GM12878 (cell line): ENCODE data around the gene FBXO38. TPM values are rescaled to one million over a fixed set of nuclear protein-coding genes. Genes with fewer than 3 reads are reported as not detected.

Source experiments
- ATAC-seq: fragments of 200-7000 bp; cut with Tn5 transposase; 3 replicates; pipeline ENCODE4 v1.9.1; 2020; ENCODE audit warnings: mild to moderate bottlenecking, moderate library complexity
- BruUV-seq: library from RNA; stranded (reverse); fragments of 400-500 nt; replicated peaks from 2 replicates; lab custom pipeline; 2021; lab: Mats Ljungman, UMichigan
- CTCF ChIA-PET: fragments of 300-600 bp; sonication (Branson Sonifier 250); formaldehyde crosslinking; extraction: SDS; loops from one replicate; lab custom pipeline; 2021; ENCODE audit warnings: inconsistent platforms; lab: Yijun Ruan, JAX
- POLR2A ChIA-PET: fragments of 350-600 bp; formaldehyde crosslinking; extraction: SDS; loops from one replicate; lab custom pipeline; 2021; ENCODE audit warnings: inconsistent platforms; lab: Charles Lee
- RAD21 ChIA-PET: fragments of 300-600 bp; sonication (Branson Sonifier 250); formaldehyde crosslinking; loops from one replicate; lab custom pipeline; 2023; ENCODE audit warnings: antibody characterized with exemption; ENCODE audit not compliant: unreplicated experiment; lab: Charles Lee
- SMC1A ChIA-PET: fragments of 300-600 bp; sonication (Branson Sonifier 250); formaldehyde crosslinking; loops from one replicate; lab custom pipeline; 2023; ENCODE audit not compliant: unreplicated experiment, uncharacterized antibody; lab: Charles Lee
- DNase-seq: peaks from one replicate; pipeline ENCODE4 v3.0.0-alpha.2; 2011; ENCODE audit warnings: low read depth, low spot score
- FAIRE-seq: peaks from 3 replicates; lab custom pipeline; 2011; peaks lifted over from hg19 to GRCh38; lab: Jason Lieb, UNC
- H2AFZ ChIP-seq: 2 replicates; pipeline ENCODE4 v1.6.0; 2011; ENCODE audit warnings: low read depth, low read length, control low read depth; ENCODE audit not compliant: control insufficient read depth
- H3K27ac ChIP-seq: 2 replicates; pipeline ENCODE4 v1.5.1; 2011; ENCODE audit warnings: control low read depth; ENCODE audit not compliant: control insufficient read depth, insufficient read depth
- H3K27me3 ChIP-seq, 2 experiments: replicated peaks in 1 of 2; 2 replicates each; pipeline versions ENCODE4 v1.6.0 to v1.6.1; 2011; ENCODE audit warnings: low read length in 1 of 2; ENCODE audit not compliant: control insufficient read depth in 2 of 2, insufficient read depth in 2 of 2
- H3K36me3 ChIP-seq, 2 experiments: 2 replicates each; pipeline ENCODE4 v1.5.1; 2011; ENCODE audit warnings: low read length in 1 of 2; ENCODE audit not compliant: control insufficient read depth in 2 of 2, insufficient read depth in 2 of 2
- H3K4me1 ChIP-seq: 2 replicates; pipeline ENCODE4 v1.6.1; 2011; ENCODE audit warnings: mild to moderate bottlenecking, low read length, moderate library complexity, mixed read lengths; ENCODE audit not compliant: control insufficient read depth, insufficient read depth
- H3K4me2 ChIP-seq: 2 replicates; pipeline ENCODE4 v1.6.0; 2011; ENCODE audit warnings: control low read depth; ENCODE audit not compliant: control insufficient read depth, insufficient read depth
- H3K4me3 ChIP-seq: fragments of 200-600 bp; sonication (generic); 2 replicates; pipeline ENCODE4 v1.5.1; 2016
- H3K79me2 ChIP-seq: 2 replicates; pipeline ENCODE4 v1.6.0; 2011; ENCODE audit warnings: low read length; ENCODE audit not compliant: control insufficient read depth, insufficient read depth
- H3K9ac ChIP-seq: 2 replicates; pipeline ENCODE4 v1.8.0; 2011; ENCODE audit warnings: low read length, control low read depth, mixed read lengths; ENCODE audit not compliant: control insufficient read depth, insufficient read depth
- H3K9me3 ChIP-seq: replicated peaks from 3 replicates; pipeline ENCODE4 v1.5.1; 2011; ENCODE audit warnings: mild to moderate bottlenecking, low read length; ENCODE audit not compliant: control insufficient read depth, insufficient read depth
- H4K20me1 ChIP-seq: 2 replicates; pipeline ENCODE4 v1.6.0; 2011; ENCODE audit not compliant: control insufficient read depth, insufficient read depth
- BCLAF1 ChIP-seq: fragments of 450-650 bp; IDR thresholded peaks from 2 replicates; pipeline ENCODE4 v1.6.1; 2017; ENCODE audit warnings: antibody characterized with exemption, mild to moderate bottlenecking, moderate library complexity
- CTCF ChIP-seq, 3 experiments: IDR thresholded peaks in 2 of 3; conservative IDR thresholded peaks in 1 of 3; 2 replicates each; pipeline ENCODE4 v1.5.1; 2011; ENCODE audit warnings: low read depth in 3 of 3, low read length in 3 of 3, mild to moderate bottlenecking in 3 of 3, control low read depth in 2 of 3, moderate library complexity in 2 of 3, inconsistent platforms in 1 of 3, mixed read lengths in 1 of 3; ENCODE audit not compliant: control insufficient read depth in 2 of 3, insufficient read depth in 1 of 3; ENCODE audit errors: extremely low read depth in 1 of 3
- NFYA ChIP-seq: IDR thresholded peaks from 2 replicates; pipeline ENCODE4 v1.6.1; 2011; ENCODE audit warnings: low read depth, mild to moderate bottlenecking, low read length, improper control_type of control experiment, borderline replicate concordance
- RAD21 ChIP-seq: IDR thresholded peaks from 2 replicates; pipeline ENCODE4 v1.6.1; 2011; ENCODE audit warnings: mild to moderate bottlenecking, low read depth, low read length, moderate library complexity; ENCODE audit not compliant: insufficient read depth
- SMC3 ChIP-seq: IDR thresholded peaks from 2 replicates; pipeline ENCODE4 v1.6.1; 2011; ENCODE audit warnings: low read length, improper control_type of control experiment, borderline replicate concordance
- WGBS: methylation state at CpG from one replicate; pipeline ENCODE4 v1.1.6; 2016; ENCODE audit warnings: low lambda C conversion rate; ENCODE audit not compliant: insufficient replicate concordance, insufficient coverage; ENCODE audit errors: missing lambda C conversion rate; 5-methylcytosine and 5-hydroxymethylcytosine counted together
- in situ Hi-C: fragments of 300-500 bp; cut with MboI; formaldehyde crosslinking; loops from 9 replicates; pipeline ENCODE4 v1.14.3; 2018; ENCODE audit warnings: mixed read lengths
- intact Hi-C: fragments of 100-400 bp; cut with micrococcal nuclease; formaldehyde crosslinking; loops from one replicate; pipeline ENCODE4 v1.14.2; 2022; ENCODE audit not compliant: unreplicated experiment
- polyA plus RNA-seq, 11 experiments: library from polyadenylated mRNA; depleted of rRNA in 4 of 11; unstranded in 6 of 11; stranded (reverse) in 5 of 11; fragments of >200 nt; fragmentation: Nextera tagmentation in 4 of 11; fragmentation: Illumina TruSeq in 1 of 11; extraction: Ambion mirVana in 4 of 11; extraction: Trizol in 1 of 11; gene quantifications; 1 replicate in 1 of 11; 2 replicates in 10 of 11; pipeline versions ENCODE4 v1.2.1 to v1.2.3, GENCODE V29; 2011 to 2016; ENCODE audit warnings: inconsistent platforms in 2 of 11, missing spikeins in 2 of 11, low read depth in 1 of 11
- total RNA-seq, 4 experiments: library from RNA; depleted of rRNA in 3 of 4; stranded (reverse); fragments of >200 nt in 3 of 4; fragmentation: Illumina TruSeq in 1 of 4; extraction: Trizol in 1 of 4; gene quantifications; 2 replicates each; pipeline versions ENCODE4 v1.2.1 to v1.2.3, GENCODE V29; 2013 to 2021

Gene FBXO38
- total and polyA plus RNA-seq, 10 of the 15 experiments (the other 5 are each of a cell fraction or from before 2014, with no cell fraction given) = 9.1 to 44.6 (median 28.3) TPM

- H3K9me3 ChIP-seq = no peaks in the 10 kb centered on the region
- FAIRE-seq (no peak), DNase-seq (no peak), ATAC-seq (peak; percentile 91)
- H3K27ac ChIP-seq = no peak overlapping the region
- no peak overlapping the region for H3K9ac ChIP-seq
- H3K27me3 ChIP-seq = no peaks in the 10 kb centered on the region
- ChIA-PET CTCF (interaction anchor here (0.9 to 2.0 kb wide), 3 partner anchors 14 to 276 kb away, joined by 3 to 6 read pairs (median 4); no protein-coding TSS in a partner anchor), RAD21 (no interaction called here), SMC1A (interaction anchor here (1.2 kb wide), 1 partner anchor 578 kb away, joined by 3 read pairs; no protein-coding TSS in a partner anchor), POLR2A (no interaction called here)
- no peaks in the 10 kb centered on the region for H3K36me3 ChIP-seq
- in situ Hi-C loops (no loop called here), intact Hi-C loops (loop anchor here (10.0 kb wide), 1 partner anchor 282 kb away; no protein-coding TSS in a partner anchor)
- no peaks in the 10 kb centered on the region for H3K79me2 ChIP-seq
- 9% methylated on average over 5 of the region's 5 CpGs for WGBS
- H3K4me2 ChIP-seq = no peak overlapping the region
- BruUV-seq = no TSS peak
- no peak overlapping the region for H2AFZ ChIP-seq
- TF ChIP-seq CTCF (IDR thresholded peaks at IDR 0.05 in 2 of 3, conservative IDR thresholded peaks at IDR 0.05 in 1 of 3; ENCODE audit: control insufficient read depth in 2 of 3, extremely low read depth in 1 of 3, insufficient read depth in 1 of 3, low read depth in 3 of 3, low read length in 3 of 3) = peak; percentile 29 to 42 (median 33); a peak in 3 of 6 replicates
- TF ChIP-seq NFYA = no peak
- TF ChIP-seq BCLAF1 = no peak
- 0 out of 2 replicates have a peak, but pooled peaks have one; percentile 10 for TF ChIP-seq RAD21
- TF ChIP-seq SMC3 = 0 out of 2 replicates have a peak, but pooled peaks have one; percentile 10
- no peak overlapping the region for H3K4me3 ChIP-seq
- H3K4me1 ChIP-seq = no peaks in the 10 kb centered on the region
- no peaks in the 10 kb centered on the region for H4K20me1 ChIP-seq
These were observed 73.4 kb downstream of the FBXO38 start for GRCh38 chr5:148457183-148457620.
